CD4-positive, alpha-beta T cell treated with Interleukin-6 at 100 ng/mL for 8 hours (primary cell): ENCODE data around the gene USP6.
"Not testable (repeated sequence)": the region's sequence is repeated elsewhere in the genome, so short reads cannot be mapped to it uniquely, and the experiment has no call there.

Source experiments
- DNase-seq: peaks from one replicate; pipeline ENCODE4 v3.0.0-alpha.2; 2020; ENCODE audit warnings: mixed read lengths, low spot score

USP6 gene

GRCh38 chr17:5135726-5136579 lies 20.1 kb downstream of the USP6 start:
- no peak for DNase-seq

DNA sequence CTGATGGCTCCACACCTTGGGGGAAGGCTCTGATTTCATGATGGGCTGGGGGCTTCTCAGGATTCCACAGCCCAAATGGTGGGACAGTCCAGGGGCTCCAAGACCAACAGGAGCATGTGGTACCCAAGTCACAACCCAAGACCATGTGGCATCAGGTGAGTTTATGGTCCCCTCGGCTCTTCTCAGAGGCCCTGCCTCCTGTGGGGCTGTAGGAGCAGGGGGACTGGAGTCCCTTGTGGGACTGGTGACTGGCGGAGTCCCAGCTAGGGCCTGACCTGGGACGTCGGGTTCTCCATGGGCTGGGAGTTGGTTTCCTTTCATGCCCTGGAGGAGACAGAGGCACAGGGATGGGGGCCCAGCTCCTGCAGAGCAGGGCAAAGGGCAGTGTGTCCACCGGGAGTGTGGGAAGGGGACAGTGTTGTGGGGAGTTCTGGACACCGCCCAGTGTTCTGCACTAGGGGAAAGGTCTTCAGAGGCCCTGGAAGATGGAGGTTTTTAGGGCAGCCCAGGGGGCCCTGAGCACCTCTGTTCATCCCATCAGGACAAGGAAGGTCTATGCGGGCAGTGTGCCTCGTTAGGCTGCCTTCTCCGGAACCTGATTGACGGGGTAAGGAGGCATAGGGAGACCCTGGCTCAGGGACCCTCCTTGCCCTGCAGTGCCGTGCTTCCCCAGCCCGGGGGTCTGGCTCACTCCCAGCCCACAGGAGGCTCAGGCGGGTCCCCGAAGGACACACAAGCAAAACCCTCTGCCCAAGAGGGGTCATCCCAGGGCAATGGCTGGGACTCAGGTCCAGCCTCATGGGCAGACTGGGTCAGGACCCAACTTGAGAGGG lies 21.0 kb downstream of the USP6 start:
- DNase-seq, result not testable (repeated sequence)

GRCh38 chr17:5137511-5138197 lies 21.8 kb downstream of the USP6 start:
- DNase-seq, result not testable (repeated sequence)

DNA sequence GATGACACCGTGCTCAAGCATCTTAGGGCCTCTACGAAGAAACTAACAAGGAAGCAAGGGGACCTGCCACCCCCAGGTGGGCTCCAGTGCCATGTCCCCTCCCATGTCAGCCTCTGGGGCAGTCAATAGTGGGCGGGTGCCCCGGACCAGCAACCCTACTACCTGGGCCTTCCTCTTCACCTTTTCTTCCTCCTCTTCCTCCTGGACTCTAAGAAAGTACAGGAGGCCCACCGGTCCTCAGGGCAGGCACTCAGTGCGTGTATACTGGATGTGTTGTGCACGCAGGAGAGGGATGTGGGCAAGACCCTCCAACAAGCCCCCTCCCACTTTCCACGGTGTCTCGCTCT lies 22.3 kb downstream of the USP6 start:
- DNase-seq, result not testable (repeated sequence)

GRCh38 chr17:5138616-5139457 lies 23.0 kb downstream of the USP6 start:
- DNase-seq, result no peak

- DNase-seq, result no peak
Observed at GRCh38 chr17:5139458-5139732, 23.6 kb downstream of the USP6 start.

- DNase-seq, result not testable (repeated sequence)
Observed at GRCh38 chr17:5142877-5143276, 27.0 kb downstream of the USP6 start.

DNA sequence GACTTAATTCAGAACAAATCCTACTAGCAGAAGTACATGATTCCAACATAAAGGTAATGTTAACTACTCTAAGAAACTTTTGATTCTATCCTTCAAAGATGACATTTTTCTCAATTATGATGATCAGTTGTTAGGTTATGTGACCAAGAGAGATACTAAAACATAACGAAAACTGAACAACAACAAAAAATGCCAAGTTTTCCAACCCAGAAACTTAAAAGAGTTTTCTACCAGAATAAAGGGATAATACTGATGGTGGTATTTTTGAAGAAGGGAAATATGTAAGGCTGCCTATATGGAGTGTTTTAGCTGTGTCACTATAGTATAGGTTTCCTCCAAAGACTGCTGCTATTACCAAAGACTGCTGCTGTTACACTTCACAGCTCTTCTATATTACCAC lies 30.3 kb downstream of the USP6 start:
- DNase-seq, result not testable (repeated sequence)

DNA sequence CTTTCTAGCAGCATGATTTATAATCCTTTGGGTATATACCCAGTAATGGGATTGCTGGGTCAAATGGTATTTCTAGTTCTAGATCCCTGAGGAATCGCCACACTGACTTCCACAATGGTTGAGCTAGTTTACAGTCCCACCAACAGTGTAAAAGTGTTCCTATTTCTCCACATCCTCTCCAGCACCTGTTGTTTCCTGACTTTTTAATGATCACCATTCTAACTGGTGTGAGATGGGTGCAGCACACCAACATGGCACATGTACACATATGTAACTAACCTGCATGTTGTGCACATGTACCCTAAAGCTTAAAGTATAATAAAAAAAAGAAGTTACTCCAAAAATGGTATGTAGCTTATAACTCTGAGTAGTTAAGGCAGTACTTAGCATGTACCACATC lies 44.9 kb downstream of the USP6 start:
- DNase-seq, result not testable (repeated sequence)

DNA sequence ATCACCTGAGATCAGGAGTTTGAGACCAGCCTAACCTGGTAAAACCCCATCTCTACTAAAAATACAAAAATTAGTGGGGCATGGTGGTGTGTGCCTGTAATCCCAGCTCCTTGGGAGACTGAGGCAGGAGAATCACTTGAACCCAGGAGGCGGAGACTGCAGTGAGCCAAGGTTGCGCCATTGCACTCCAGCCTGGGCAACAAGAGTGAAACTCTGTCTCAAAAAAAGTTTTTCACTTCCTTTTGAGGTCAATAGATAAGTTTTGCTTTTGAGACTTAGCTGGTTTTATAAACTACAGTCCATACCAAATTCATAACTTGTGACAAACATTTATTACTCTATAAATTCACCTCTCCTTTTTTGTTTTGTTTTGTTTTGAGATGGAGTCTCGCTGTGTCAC lies 46.0 kb downstream of the USP6 start:
- DNase-seq, result not testable (repeated sequence)

DNA sequence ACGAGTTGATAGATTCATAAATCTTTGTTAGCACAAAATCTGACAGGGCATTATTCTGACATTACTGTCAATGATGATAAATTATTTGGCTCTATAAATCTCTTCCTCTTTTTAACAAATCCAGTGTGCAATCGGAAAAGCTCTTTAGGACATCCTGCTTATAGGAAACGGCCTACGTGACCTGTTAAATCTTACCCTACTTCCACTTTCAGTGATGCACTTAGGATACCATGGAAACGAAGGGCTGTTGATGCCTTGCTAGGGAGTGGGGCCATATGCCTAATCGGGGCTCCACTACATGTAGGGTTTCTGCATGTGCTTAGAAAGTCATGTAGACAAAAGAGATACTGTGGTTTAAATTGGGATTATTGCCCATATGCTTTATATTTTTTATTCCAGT lies 48.6 kb downstream of the USP6 start:
- no peak for DNase-seq

DNA sequence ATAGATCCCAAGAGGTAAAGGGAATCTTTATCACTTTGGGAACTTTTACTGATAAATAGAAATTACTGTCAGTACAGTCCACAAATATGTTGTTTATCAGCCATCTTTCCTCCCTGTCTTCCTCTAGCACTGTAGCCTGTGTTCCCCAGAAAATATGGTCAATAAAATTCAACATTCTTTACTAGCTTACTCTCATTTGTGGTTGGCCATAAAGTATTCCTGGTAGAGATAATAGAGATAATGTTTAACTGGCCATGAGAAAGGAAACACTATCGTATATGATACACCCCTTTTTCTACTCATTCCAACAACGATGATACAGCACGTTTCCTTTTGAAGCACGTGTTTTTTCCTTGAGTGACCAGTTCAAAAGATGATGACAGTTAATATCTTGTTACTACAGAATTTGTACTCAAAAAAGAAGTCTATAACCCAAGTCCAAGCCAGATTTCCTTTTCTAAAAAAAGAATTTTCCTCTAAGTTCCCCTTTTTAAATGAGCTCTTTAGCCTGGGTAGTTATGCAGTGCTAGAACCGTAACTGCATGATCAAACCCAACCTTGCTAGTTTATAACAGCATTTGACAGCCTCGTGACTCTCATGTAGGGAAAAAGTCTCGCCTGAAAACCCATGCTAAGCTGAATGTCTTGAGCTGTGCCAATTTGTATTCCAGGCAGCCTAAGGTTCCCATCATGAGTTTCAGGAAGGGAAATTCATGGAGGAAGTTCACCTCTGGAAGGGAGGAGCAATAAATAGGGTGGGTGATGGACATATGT lies 50.1 kb downstream of the USP6 start:
- DNase-seq, result not testable (repeated sequence)

DNA sequence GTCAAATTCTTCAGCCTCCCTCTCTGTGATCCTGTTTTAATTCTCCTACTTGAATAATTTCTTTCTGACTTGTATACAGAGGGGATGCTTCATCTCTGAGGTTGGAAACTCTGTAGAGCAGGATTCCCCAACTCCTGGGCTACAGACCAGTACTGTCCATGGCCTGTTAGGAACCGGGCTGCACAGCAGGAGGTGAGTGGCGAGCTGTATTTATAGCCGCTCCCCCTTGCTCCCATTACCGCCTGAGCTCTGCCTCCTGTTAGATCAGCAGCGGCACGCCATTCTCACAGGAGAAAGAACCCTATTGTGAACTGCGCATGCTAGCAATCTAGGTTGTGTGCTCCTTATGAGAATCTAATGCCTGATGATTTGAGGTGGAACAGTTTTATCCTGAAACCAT lies 59.2 kb downstream of the USP6 start:
- not testable (repeated sequence) for DNase-seq

DNA sequence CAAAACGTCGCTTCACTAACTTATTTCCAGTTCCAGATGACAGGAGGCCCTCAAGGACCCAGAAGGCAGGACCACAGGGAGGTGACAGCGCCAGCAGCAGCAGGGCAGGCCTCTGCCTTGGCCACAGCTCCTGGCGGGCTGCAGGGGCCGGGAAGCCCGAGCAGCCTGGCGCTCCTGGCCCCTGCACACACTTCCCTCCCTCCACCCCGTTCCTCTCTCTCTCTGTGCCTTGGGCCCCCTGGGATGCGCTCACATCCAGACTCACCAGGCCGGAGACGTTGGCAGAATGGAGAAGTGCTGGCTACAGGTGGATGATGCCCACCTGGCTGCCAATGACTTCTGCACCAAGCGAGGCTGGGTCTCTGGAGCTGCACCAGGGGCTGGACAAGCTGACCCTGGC lies 63.2 kb downstream of the USP6 start:
- DNase-seq, result no peak

DNA sequence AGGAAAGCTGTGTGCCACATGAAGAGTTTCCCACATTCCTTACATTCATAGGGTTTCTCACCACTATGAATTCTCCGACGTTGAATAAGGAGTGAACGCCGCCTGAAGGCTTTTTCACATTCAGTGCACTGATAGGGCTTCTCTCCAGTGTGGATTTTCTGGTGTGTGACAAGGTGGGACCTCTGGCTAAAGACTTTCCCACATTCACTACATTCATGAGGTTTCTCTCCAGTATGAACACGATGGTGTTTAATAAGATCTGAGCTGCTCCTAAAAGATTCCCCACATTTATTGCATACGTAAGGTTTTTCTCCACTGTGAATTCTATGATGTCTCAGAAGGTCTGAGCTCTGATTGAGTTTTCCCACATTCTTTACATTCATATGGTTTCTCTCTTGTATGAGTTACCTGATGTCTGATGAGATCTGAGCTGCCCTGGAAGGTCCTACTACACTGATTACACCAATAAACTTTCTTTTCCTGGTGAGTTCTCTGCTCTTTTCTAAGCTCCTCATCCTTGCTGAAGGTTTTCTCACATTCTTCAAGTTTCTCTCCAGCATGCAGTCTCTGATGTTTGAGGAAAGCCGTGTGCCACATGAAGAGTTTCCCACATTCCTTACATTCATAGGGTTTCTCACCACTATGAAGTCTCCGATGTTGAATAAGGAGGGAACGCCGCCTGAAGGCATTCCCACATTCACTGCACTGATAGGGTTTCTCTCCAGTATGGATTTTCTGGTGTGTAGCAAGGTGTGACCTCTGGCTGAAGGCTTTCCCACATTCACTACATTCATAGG lies 65.9 kb downstream of the USP6 start:
- DNase-seq, result no peak

DNA sequence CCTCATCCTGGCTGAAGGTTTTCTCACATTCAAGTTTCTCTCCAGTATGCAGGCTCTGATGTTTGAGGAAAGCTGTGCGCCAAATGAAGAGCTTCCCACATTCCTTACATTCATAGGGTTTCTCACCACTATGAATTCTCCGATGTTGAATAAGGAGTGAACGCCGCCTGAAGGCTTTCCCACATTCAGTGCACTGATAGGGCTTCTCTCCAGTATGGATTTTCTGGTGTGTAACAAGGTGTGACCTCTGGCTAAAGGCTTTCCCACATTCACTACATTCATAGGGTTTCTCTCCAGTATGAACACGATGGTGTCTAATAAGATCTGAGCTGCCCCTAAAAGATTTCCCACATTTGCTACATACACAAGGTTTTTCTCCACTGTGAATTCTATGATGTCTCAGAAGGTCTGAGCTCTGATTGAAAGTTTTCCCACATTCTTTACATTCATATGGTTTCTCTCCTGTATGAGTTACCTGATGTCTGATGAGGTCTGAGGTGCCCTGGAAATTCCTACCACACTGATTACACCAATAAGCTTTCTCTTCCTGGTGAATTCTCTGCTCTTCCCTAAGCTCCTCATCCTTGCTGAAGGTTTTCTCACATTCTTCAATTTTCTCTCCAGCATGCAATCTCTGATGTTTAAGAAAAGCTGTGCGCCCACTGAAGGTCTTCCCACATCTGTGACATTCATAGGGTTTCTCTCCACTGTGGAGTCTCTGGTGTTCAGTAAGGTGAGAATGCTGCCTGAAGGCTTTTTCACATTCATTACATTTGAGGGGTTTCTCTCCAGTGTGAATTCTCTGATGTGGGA lies 67.0 kb downstream of the USP6 start:
- no peak for DNase-seq

GRCh38 chr17:5183410-5183793 lies 67.6 kb downstream of the USP6 start:
- no peak for DNase-seq

DNA sequence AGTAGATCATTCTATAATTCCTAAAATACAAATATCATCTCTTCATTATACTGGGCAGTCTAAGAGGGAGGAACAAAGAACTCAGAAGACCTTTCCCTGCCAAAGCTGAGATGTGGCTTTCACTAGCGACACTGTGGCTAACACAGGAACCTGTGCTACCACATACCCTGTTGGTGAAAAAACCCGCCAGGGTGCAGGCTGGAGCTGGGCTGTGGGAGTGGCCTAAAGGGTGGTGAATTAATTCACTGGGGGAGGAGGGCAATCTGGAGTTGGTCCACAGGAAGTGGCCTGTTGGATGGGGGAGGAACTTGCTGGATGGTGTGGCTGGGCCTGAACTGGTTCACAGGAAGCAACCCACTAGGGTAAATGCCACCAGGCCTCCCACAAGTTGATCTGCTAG lies 68.5 kb downstream of the USP6 start:
- DNase-seq, result no peak
